ENCODE data around the gene PRDX2. TPM values are rescaled to one million over a fixed set of nuclear protein-coding genes. Genes with fewer than 3 reads are reported as not detected.
A peak's percentile ranks its signal among the peaks of the same experiment; 100 is the strongest.
"Not testable (repeated sequence)": the region's sequence is repeated elsewhere in the genome, so short reads cannot be mapped to it uniquely, and the experiment has no call there.

PRDX2 gene
- 224 and 295 TPM in 2 replicates for total RNA-seq (2022)
- percentile 71 among the genes with signal in this experiment for Bru-seq, nascent RNA
- BruChase-seq, experiment 1, labeled RNA remaining after a 6-hour chase, result percentile 83 among the genes with signal in this experiment
- BruChase-seq, experiment 2, labeled RNA remaining after a 2-hour chase, result percentile 73 among the genes with signal in this experiment
- long read RNA-seq, transcript PRDX2-202 (5 exons, 784 nt), result minor isoform, 6 of 719 reads
- long read RNA-seq, transcript PRDX2-201 (6 exons, 987 nt), result major isoform, 607 of 719 reads
- long read RNA-seq, partial matches to known transcripts, result 101 of 719 reads
- long read RNA-seq, other reads (novel, unspliced or antisense), result 3 of 719 reads

- peak; percentile 81 for DNase-seq (ENCODE audit: unreplicated experiment)
- peaks cover 24% of the 10 kb centered on the region for H3K36me3 Mint-ChIP-seq (ENCODE audit: insufficient read depth, unreplicated experiment)
- CTCF ChIA-PET, result interaction anchor here (0.5 to 14.5 kb wide), 8 partner anchors 9 to 132 kb away, joined by 3 to 307 read pairs (median 4); partner anchors contain the start of gene FARSA
- TF ChIP-seq CTCF (IDR thresholded peaks at IDR 0.05; ENCODE audit: unreplicated experiment), result no peak
- H3K27me3 Mint-ChIP-seq (ENCODE audit: insufficient read depth, unreplicated experiment), result no peaks in the 10 kb centered on the region
- peak within 1 kb of the TSS; percentile 79 for H3K27ac Mint-ChIP-seq (ENCODE audit: low read depth, unreplicated experiment)
- H3K4me1 Mint-ChIP-seq (ENCODE audit: insufficient read depth, unreplicated experiment), result peaks cover 10% of the 10 kb centered on the region
- no TSS peak for BruUV-seq (replicated peaks)
- peak within 1 kb of the TSS; percentile 82 for H3K4me3 Mint-ChIP-seq (ENCODE audit: unreplicated experiment)
- POLR2A ChIA-PET, result interaction anchor here (0.8 to 4.4 kb wide), 18 partner anchors 10 to 191 kb away, joined by 3 to 54 read pairs (median 4); partner anchors contain the start of genes GCDH, JUNB, TNPO2 and TRIR
- intact Hi-C loops (cut with micrococcal nuclease), result loop anchor here (5.0 kb wide), 1 partner anchor 36 kb away; the partner anchor contains the start of gene MAST1
- H3K9me3 Mint-ChIP-seq (ENCODE audit: unreplicated experiment), result no peaks in the 10 kb centered on the region
Observed at GRCh38 chr19:12801466-12802266, at the start of gene PRDX2, which contains the start of gene THSD8. PRDX2 (minus strand) TSS chr19:12801800; CDS start chr19:12801261, 539 bp downstream. THSD8 (plus strand) TSS chr19:12802069; CDS start chr19:12802072, 3 bp downstream.

GRCh38 chr19:12847159-12848139 is 45.8 kb upstream of the PRDX2 start:
- H3K9me3 Mint-ChIP-seq (ENCODE audit: unreplicated experiment), result no peaks in the 10 kb centered on the region
- H3K4me3 Mint-ChIP-seq (ENCODE audit: unreplicated experiment), result peak overlapping the region; percentile 57
- peak; percentile 85 for DNase-seq (ENCODE audit: unreplicated experiment)
- POLR2A ChIA-PET, result interaction anchor here (0.5 to 2.9 kb wide), 10 partner anchors 9 to 125 kb away, joined by 3 to 17 read pairs (median 5); partner anchors contain the start of genes DNASE2, JUNB and RNASEH2A
- intact Hi-C loops (cut with micrococcal nuclease), result loop anchor here (1.0 to 5.0 kb wide), 5 partner anchors 51 to 283 kb away; partner anchors contain the start of gene HOOK2
- no peak overlapping the region for H3K27ac Mint-ChIP-seq (ENCODE audit: low read depth, unreplicated experiment)
- H3K4me1 Mint-ChIP-seq (ENCODE audit: insufficient read depth, unreplicated experiment), result peaks cover 5% of the 10 kb centered on the region
- H3K27me3 Mint-ChIP-seq (ENCODE audit: insufficient read depth, unreplicated experiment), result no peaks in the 10 kb centered on the region
- no TSS peak for BruUV-seq (replicated peaks)
- TF ChIP-seq CTCF (IDR thresholded peaks at IDR 0.05; ENCODE audit: unreplicated experiment), result peak; percentile 99
- CTCF ChIA-PET, result interaction anchor here (0.5 to 4.5 kb wide), 77 partner anchors 10 to 492 kb away, joined by 3 to 54 read pairs (median 4); partner anchors contain the start of genes DNASE2, GCDH, GET3 and PRDX2
- H3K36me3 Mint-ChIP-seq (ENCODE audit: insufficient read depth, unreplicated experiment), result no peaks in the 10 kb centered on the region

- intact Hi-C loops (cut with micrococcal nuclease), result loop anchor here (1.0 to 5.0 kb wide), 5 partner anchors 50 to 282 kb away; partner anchors contain the start of gene HOOK2
- not testable (repeated sequence) for H3K4me3 Mint-ChIP-seq (ENCODE audit: unreplicated experiment); H3K4me1 Mint-ChIP-seq (ENCODE audit: insufficient read depth, unreplicated experiment); H3K27me3 Mint-ChIP-seq (ENCODE audit: insufficient read depth, unreplicated experiment); DNase-seq (ENCODE audit: unreplicated experiment); BruUV-seq (replicated peaks); H3K27ac Mint-ChIP-seq (ENCODE audit: low read depth, unreplicated experiment); H3K9me3 Mint-ChIP-seq (ENCODE audit: unreplicated experiment); H3K36me3 Mint-ChIP-seq (ENCODE audit: insufficient read depth, unreplicated experiment)
- ChIA-PET CTCF (interaction anchor here (0.6 to 4.5 kb wide), 37 partner anchors 10 to 396 kb away, joined by 3 to 54 read pairs (median 7); partner anchors contain the start of genes DNASE2, GET3, PRDX2 and RNASEH2A), POLR2A (interaction anchor here (0.5 to 2.9 kb wide), 5 partner anchors 8 to 124 kb away, joined by 3 to 17 read pairs (median 5); partner anchors contain the start of genes DNASE2 and JUNB)
Observed at GRCh38 chr19:12846613-12847012, 45.0 kb upstream of the PRDX2 start.
